Muscle of leg (tissue), 11 donors: Measurements from ENCODE around the gene GPSM3. TPM values are rescaled to one million over a fixed set of nuclear protein-coding genes. Genes with fewer than 3 reads are reported as not detected.
"Not testable (repeated sequence)": the region's sequence is repeated elsewhere in the genome, so short reads cannot be mapped to it uniquely, and the experiment has no call there.

Source experiments
- DNase-seq: peaks from one replicate; pipeline ENCODE4 v3.0.0; 2013
- H3K27ac ChIP-seq: one replicate; pipeline ENCODE4 v1.5.1; 2013; ENCODE audit warnings: mild to moderate bottlenecking, low read length, control low read depth
- H3K27me3 ChIP-seq: one replicate; pipeline ENCODE4 v1.6.1; 2013; ENCODE audit warnings: low read length; ENCODE audit not compliant: control insufficient read depth, insufficient read depth
- H3K36me3 ChIP-seq: one replicate; pipeline ENCODE4 v1.6.1; 2013; ENCODE audit warnings: low read length; ENCODE audit not compliant: control insufficient read depth, insufficient read depth
- H3K4me1 ChIP-seq: one replicate; pipeline ENCODE4 v1.6.1; 2013; ENCODE audit warnings: low read length; ENCODE audit not compliant: control insufficient read depth, insufficient read depth
- H3K4me3 ChIP-seq: one replicate; pipeline ENCODE4 v1.5.1; 2013; ENCODE audit warnings: low read length, control low read depth
- H3K9me3 ChIP-seq: replicated peaks from 2 replicates; pipeline ENCODE4 v1.6.1; 2013; ENCODE audit warnings: low read depth, low read length; ENCODE audit not compliant: control insufficient read depth
- WGBS: methylation state at CpG from one replicate; pipeline ENCODE4 v1.1.5; 2013; ENCODE audit warnings: missing lambda C conversion rate; ENCODE audit not compliant: insufficient coverage; 5-methylcytosine and 5-hydroxymethylcytosine counted together
- polyA plus RNA-seq, 8 donors: library from polyadenylated mRNA; unstranded; fragments of 120-200 nt; gene quantifications; one replicate each; pipeline versions ENCODE4 v1.2.1 to v1.2.3, GENCODE V29; 2013; ENCODE audit warnings: inconsistent platforms in 1 of 8, low replicate concordance in 1 of 8; ENCODE audit not compliant: insufficient read length in 8 of 8, insufficient read depth in 1 of 8
- total RNA-seq: library from RNA; stranded (reverse); fragments of 120-200 nt; gene quantifications from one replicate; pipeline ENCODE4 v1.2.4, GENCODE V29; 2013

The GPSM3 gene
- total and polyA plus RNA-seq, 9 donors: 4.3 to 9.8 (median 7.6) TPM

GRCh38 chr6:32194825-32195651, 2.6 kb upstream of the GPSM3 start:
- peaks cover 48% of the 10 kb centered on the region for H3K4me1 ChIP-seq
- peak overlapping the region; percentile 45 for H3K4me3 ChIP-seq
- no peaks in the 10 kb centered on the region for H3K27me3 ChIP-seq
- peak; percentile 76 for DNase-seq
- H3K36me3 ChIP-seq: no peaks in the 10 kb centered on the region
- no peaks in the 10 kb centered on the region for H3K9me3 ChIP-seq
- 18% methylated on average over 8 of the region's 15 CpGs for WGBS
- peak overlapping the region; percentile 100 for H3K27ac ChIP-seq

GRCh38 chr6:32194388-32194787, 1.9 kb upstream of the GPSM3 start:
- H3K27me3 ChIP-seq: no peaks in the 10 kb centered on the region
- H3K27ac ChIP-seq: peak overlapping the region; percentile 100
- H3K36me3 ChIP-seq: no peaks in the 10 kb centered on the region
- peaks cover 48% of the 10 kb centered on the region for H3K4me1 ChIP-seq
- H3K9me3 ChIP-seq: no peaks in the 10 kb centered on the region
- DNase-seq: no peak
- 94% methylated on average over 4 of the region's 4 CpGs for WGBS
- no peak overlapping the region for H3K4me3 ChIP-seq

GRCh38 chr6:32193096-32193495, 653 bp upstream of the GPSM3 start:
- not testable (repeated sequence) for H3K36me3 ChIP-seq, H3K4me3 ChIP-seq, DNase-seq, H3K9me3 ChIP-seq, H3K27me3 ChIP-seq
- 100% methylated on average over 1 of the region's 13 CpGs for WGBS
- peaks cover 59% of the 10 kb centered on the region for H3K4me1 ChIP-seq
- H3K27ac ChIP-seq: peak overlapping the region; percentile 84

- Histone ChIP-seq H3K27me3 (no peaks in the 10 kb centered on the region), H3K27ac (peak overlapping the region; percentile 84), H3K4me1 (peaks cover 64% of the 10 kb centered on the region), H3K4me3 (peak overlapping the region; percentile 34), H3K9me3 (no peaks in the 10 kb centered on the region), H3K36me3 (peaks cover 12% of the 10 kb centered on the region)
- 79% methylated on average over 12 of the region's 15 CpGs for WGBS
- DNase-seq: peak; percentile 22
Observed at GRCh38 chr6:32191696-32192607, 491 bp downstream of the GPSM3 start.

GRCh38 chr6:32190911-32191677, 1.3 kb downstream of the GPSM3 start:
- Histone ChIP-seq H3K36me3 (peaks cover 21% of the 10 kb centered on the region), H3K27ac (peak overlapping the region; percentile 96), H3K9me3 (no peaks in the 10 kb centered on the region), H3K27me3 (no peaks in the 10 kb centered on the region), H3K4me1 (peaks cover 63% of the 10 kb centered on the region), H3K4me3 (no peak overlapping the region)
- peak; percentile 39 for DNase-seq
- 88% methylated on average over 4 of the region's 8 CpGs for WGBS

- peak within 1 kb of the TSS; percentile 96 for H3K27ac ChIP-seq
- no peaks in the 10 kb centered on the region for H3K9me3 ChIP-seq
- DNase-seq: peak; percentile 98
- peaks cover 67% of the 10 kb centered on the region for H3K4me1 ChIP-seq
- H3K36me3 ChIP-seq: peaks cover 23% of the 10 kb centered on the region
- H3K27me3 ChIP-seq: no peaks in the 10 kb centered on the region
- 1% methylated on average over 8 of the region's 23 CpGs for WGBS
- peak within 1 kb of the TSS; percentile 80 for H3K4me3 ChIP-seq
Observed at GRCh38 chr6:32190054-32190851, 2.2 kb downstream of the GPSM3 start, which contains the start of gene PBX2. Gene PBX2, minus strand, starts transcription at chr6:32190202. Its CDS starts 287 bp downstream, at chr6:32189915.

GRCh38 chr6:32189742-32190053, 2.7 kb downstream of the GPSM3 start:
- Histone ChIP-seq H3K27me3 (no peaks in the 10 kb centered on the region), H3K4me1 (peaks cover 61% of the 10 kb centered on the region), H3K4me3 (peak overlapping the region; percentile 80), H3K36me3 (peaks cover 23% of the 10 kb centered on the region), H3K9me3 (no peaks in the 10 kb centered on the region), H3K27ac (peak overlapping the region; percentile 96)
- 7% methylated on average over 8 of the region's 23 CpGs for WGBS
- DNase-seq: no peak

GRCh38 chr6:32189069-32189741, 3.2 kb downstream of the GPSM3 start:
- no peaks in the 10 kb centered on the region for H3K9me3 ChIP-seq
- peaks cover 26% of the 10 kb centered on the region for H3K36me3 ChIP-seq
- H3K27me3 ChIP-seq: no peaks in the 10 kb centered on the region
- 3% methylated on average over 10 of the region's 10 CpGs for WGBS
- peak overlapping the region; percentile 80 for H3K4me3 ChIP-seq
- peaks cover 61% of the 10 kb centered on the region for H3K4me1 ChIP-seq
- DNase-seq: peak; percentile 48
- peak overlapping the region; percentile 96 for H3K27ac ChIP-seq
